ENCODE results near the gene ZNF285. TPM values are rescaled to one million over a fixed set of nuclear protein-coding genes. Genes with fewer than 3 reads are reported as not detected.

ZNF285 gene
- total and polyA plus RNA-seq, 2 of the 8 experiments (the other 6 are each of a cell fraction or from before 2014, with no cell fraction given) = 0.83 to 2.5 TPM

GRCh38 chr19:44367024-44367423 is 34.4 kb downstream of the ZNF285 start:
- no peak overlapping the region for H3K9ac ChIP-seq (replicated peaks in 1 of 4; ENCODE audit: extremely low read depth in 1 of 4, low read depth in 3 of 4, low read length in 3 of 4)
- CTCF ChIA-PET (ENCODE audit: partially characterized antibody) = no interaction called here
- H4K91ac ChIP-seq (replicated peaks; ENCODE audit: insufficient read length, low read length) = no peak overlapping the region
- H3K27ac ChIP-seq (ENCODE audit: low read depth, low read length) = no peak overlapping the region
- H3K9me3 ChIP-seq (ENCODE audit: insufficient read depth in 2 of 2, low read depth in 1 of 2, low read length in 1 of 2) = peaks cover 7 to 10% of the 10 kb centered on the region in 2 experiments; a peak in 3 of 4 replicates
- no peaks in the 10 kb centered on the region for H4K20me1 ChIP-seq (replicated peaks in 1 of 2; ENCODE audit: control insufficient read depth in 1 of 2, insufficient read depth in 2 of 2, low read length in 2 of 2)
- no peaks in the 10 kb centered on the region for H3K36me3 ChIP-seq (ENCODE audit: control insufficient read depth in 2 of 4, insufficient read depth in 4 of 4, low read length in 3 of 4)
- H4K5ac ChIP-seq (ENCODE audit: insufficient read length, low read depth, low read length) = no peak overlapping the region
- H3K4me3 ChIP-seq (ENCODE audit: extremely low read depth in 1 of 4, insufficient read depth in 2 of 4, low read depth in 3 of 4, low read length in 4 of 4) = no peak overlapping the region
- H3K23ac ChIP-seq (ENCODE audit: insufficient read length) = no peak overlapping the region
- H2BK5ac ChIP-seq (ENCODE audit: low read depth, low read length) = no peak overlapping the region
- H3K79me1 ChIP-seq (ENCODE audit: low read depth, low read length) = no peaks in the 10 kb centered on the region
- H3K18ac ChIP-seq (ENCODE audit: extremely low read depth, low read length) = no peak overlapping the region
- H3K79me2 ChIP-seq (ENCODE audit: control insufficient read depth in 1 of 2, insufficient read depth in 2 of 2, low read length in 2 of 2) = no peaks in the 10 kb centered on the region
- H2AFZ ChIP-seq (ENCODE audit: low read length) = no peak overlapping the region
- H3K23me2 ChIP-seq (ENCODE audit: low read depth, low read length) = no peaks in the 10 kb centered on the region
- no peaks in the 10 kb centered on the region for H3K4me1 ChIP-seq (replicated peaks in 1 of 4; ENCODE audit: control insufficient read depth in 3 of 4, insufficient read depth in 4 of 4, low read length in 3 of 4)
- no peak overlapping the region for H3K56ac ChIP-seq (replicated peaks; ENCODE audit: insufficient read length, low read depth, low read length)
- FAIRE-seq (no peak), DNase-seq (ENCODE audit: low read depth in 1 of 2, low spot score in 2 of 2) (no peak)
- H2BK120ac ChIP-seq (replicated peaks; ENCODE audit: low read depth, low read length) = no peak overlapping the region
- H4K8ac ChIP-seq (ENCODE audit: extremely low read depth, insufficient read depth, low read length) = no peak overlapping the region; the same call in 1 of the 2 replicates
- no peaks in the 10 kb centered on the region for H3K27me3 ChIP-seq (replicated peaks in 1 of 4; ENCODE audit: control insufficient read depth in 3 of 4, extremely low read depth in 1 of 4, insufficient read depth in 3 of 4, low read length in 3 of 4)
- 89% methylated on average over 16 of the region's 17 CpGs; no CpG with 5 or more reads in 1 of the 2 experiments for WGBS, 2 experiments (ENCODE audit: extremely low coverage in 1 of 2, insufficient coverage in 1 of 2, insufficient read length in 1 of 2, insufficient replicate concordance in 2 of 2, low coverage in 1 of 2, low lambda C conversion rate in 2 of 2, missing lambda C conversion rate in 1 of 2)
- H3K14ac ChIP-seq (ENCODE audit: insufficient read length) = no peak overlapping the region
- POLR2A ChIA-PET (ENCODE audit: partially characterized antibody) = no interaction called here
- no peak for TF ChIP-seq SUZ12 (IDR thresholded peaks at IDR 0.05; ENCODE audit: low read length)
- no peak for TF ChIP-seq RNF2 (IDR thresholded peaks at IDR 0.05; ENCODE audit: borderline replicate concordance, low read depth, low read length, missing control alignments, poor library complexity, severe bottlenecking)
- TF ChIP-seq POLR2A (IDR thresholded peaks at IDR 0.05; ENCODE audit: control extremely low read depth in 1 of 2, low read depth in 2 of 2, low read length in 2 of 2) = no peak
- TF ChIP-seq CBX8 (IDR thresholded peaks at IDR 0.05; ENCODE audit: borderline replicate concordance, low read depth, low read length) = no peak
- TF ChIP-seq JUND (IDR thresholded peaks at IDR 0.05; ENCODE audit: low read length) = no peak
- no peak for TF ChIP-seq JUN (IDR thresholded peaks at IDR 0.05; ENCODE audit: low read depth, low read length)
- TF ChIP-seq SP2 (IDR thresholded peaks at IDR 0.05; ENCODE audit: low read length) = no peak
- no peak for TF ChIP-seq SP4 (IDR thresholded peaks at IDR 0.05; ENCODE audit: low read length)
- H2AK5ac ChIP-seq (ENCODE audit: low read depth, low read length) = no peak overlapping the region
- no peak overlapping the region for H2BK20ac ChIP-seq (ENCODE audit: low read length)
- H3K4ac ChIP-seq (replicated peaks; ENCODE audit: insufficient read length, low read depth, low read length) = no peak overlapping the region
- no peak overlapping the region for H2BK15ac ChIP-seq (ENCODE audit: low read length)
- no peak overlapping the region for H3K4me2 ChIP-seq (ENCODE audit: insufficient read depth in 1 of 2, low read depth in 2 of 2, low read length in 2 of 2)
- H2BK12ac ChIP-seq (ENCODE audit: low read depth, low read length) = no peak overlapping the region
